ENCODE results near the gene EIF3B. TPM values are rescaled to one million over a fixed set of nuclear protein-coding genes. Genes with fewer than 3 reads are reported as not detected.

The EIF3B gene
- total RNA-seq, 3 donors from 2014 or later, result 111 to 122 (median 115) TPM

GRCh38 chr7:2362385-2363088 is 7.9 kb downstream of the EIF3B start:
- no peak for TF ChIP-seq POLR2AphosphoS5 (IDR thresholded peaks at IDR 0.05)
- Histone ChIP-seq H3K4me3 (no peak overlapping the region), H3K27ac (no peak overlapping the region), H3K36me3 (peaks cover 6% of the 10 kb centered on the region), H3K4me1 (peaks cover 0 to 4% of the 10 kb centered on the region in 2 donors), H3K27me3 (no peaks in the 10 kb centered on the region), H3K9me3 (no peaks in the 10 kb centered on the region)
- no peak for DNase-seq (ENCODE audit: low spot score in 2 of 2)
- intact Hi-C loops (cut with DNase I; ENCODE audit: low total_unique reads), result no loop called here

DNA sequence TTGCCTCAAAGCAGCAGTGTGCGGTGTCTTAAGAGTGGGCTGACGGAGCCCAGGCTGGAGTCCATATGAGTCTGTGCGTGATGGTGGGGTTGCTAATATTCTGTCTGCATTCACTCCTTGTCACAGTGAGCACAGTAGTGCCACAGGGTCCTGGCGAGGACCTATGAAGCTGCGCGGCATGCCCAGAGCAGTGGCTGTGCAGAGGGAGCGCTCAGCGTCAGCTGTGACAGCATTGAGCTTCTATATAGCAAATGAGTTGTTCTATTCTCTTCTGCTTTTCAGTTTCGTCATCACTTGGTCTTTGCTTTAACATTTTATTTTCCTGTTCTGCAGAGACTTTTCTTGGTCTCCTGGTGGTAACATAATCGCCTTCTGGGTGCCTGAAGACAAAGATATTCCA is 14.5 kb downstream of the EIF3B start:
- no peak for TF ChIP-seq POLR2AphosphoS5 (IDR thresholded peaks at IDR 0.05)
- TF ChIP-seq POLR2A (IDR thresholded peaks at IDR 0.05), result no peak
- TF ChIP-seq, protein P1, sequence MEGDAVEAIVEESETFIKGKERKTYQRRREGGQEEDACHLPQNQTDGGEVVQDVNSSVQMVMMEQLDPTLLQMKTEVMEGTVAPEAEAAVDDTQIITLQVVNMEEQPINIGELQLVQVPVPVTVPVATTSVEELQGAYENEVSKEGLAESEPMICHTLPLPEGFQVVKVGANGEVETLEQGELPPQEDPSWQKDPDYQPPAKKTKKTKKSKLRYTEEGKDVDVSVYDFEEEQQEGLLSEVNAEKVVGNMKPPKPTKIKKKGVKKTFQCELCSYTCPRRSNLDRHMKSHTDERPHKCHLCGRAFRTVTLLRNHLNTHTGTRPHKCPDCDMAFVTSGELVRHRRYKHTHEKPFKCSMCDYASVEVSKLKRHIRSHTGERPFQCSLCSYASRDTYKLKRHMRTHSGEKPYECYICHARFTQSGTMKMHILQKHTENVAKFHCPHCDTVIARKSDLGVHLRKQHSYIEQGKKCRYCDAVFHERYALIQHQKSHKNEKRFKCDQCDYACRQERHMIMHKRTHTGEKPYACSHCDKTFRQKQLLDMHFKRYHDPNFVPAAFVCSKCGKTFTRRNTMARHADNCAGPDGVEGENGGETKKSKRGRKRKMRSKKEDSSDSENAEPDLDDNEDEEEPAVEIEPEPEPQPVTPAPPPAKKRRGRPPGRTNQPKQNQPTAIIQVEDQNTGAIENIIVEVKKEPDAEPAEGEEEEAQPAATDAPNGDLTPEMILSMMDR (IDR thresholded peaks at IDR 0.05), result no peak
- H3K36me3 ChIP-seq, result peaks cover 6% of the 10 kb centered on the region
- H3K27ac ChIP-seq, result no peak overlapping the region
- peaks cover 0 to 12% of the 10 kb centered on the region in 2 donors for H3K4me1 ChIP-seq
- intact Hi-C loops (cut with DNase I; ENCODE audit: low total_unique reads), result no loop called here
- no peaks in the 10 kb centered on the region for H3K27me3 ChIP-seq
- no peak for DNase-seq (ENCODE audit: low spot score in 2 of 2)
- no peaks in the 10 kb centered on the region for H3K9me3 ChIP-seq
- H3K4me3 ChIP-seq, result no peak overlapping the region

DNA sequence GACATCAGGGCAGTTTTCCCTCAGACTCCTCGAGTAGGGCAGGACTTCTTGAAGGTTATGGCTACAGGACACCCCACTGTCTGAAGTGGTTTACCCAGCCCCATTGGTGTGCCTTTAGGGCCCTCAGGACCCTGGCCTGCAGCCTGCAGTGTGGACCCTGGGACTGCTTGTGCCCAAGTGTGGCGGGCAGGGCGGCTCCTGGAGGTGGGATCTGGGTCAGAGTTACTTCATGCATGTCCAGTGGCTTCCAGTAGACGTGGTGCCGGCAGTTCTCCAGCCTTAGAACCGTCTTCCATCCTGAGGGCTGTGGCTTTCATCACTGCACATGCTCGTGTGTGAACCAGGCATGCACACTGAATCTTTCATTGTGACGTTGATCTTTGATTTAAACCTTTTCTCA is 16.7 kb downstream of the EIF3B start:
- H3K36me3 ChIP-seq, result peaks cover 18% of the 10 kb centered on the region
- no peaks in the 10 kb centered on the region for H3K27me3 ChIP-seq
- intact Hi-C loops (cut with DNase I; ENCODE audit: low total_unique reads), result no loop called here

DNA sequence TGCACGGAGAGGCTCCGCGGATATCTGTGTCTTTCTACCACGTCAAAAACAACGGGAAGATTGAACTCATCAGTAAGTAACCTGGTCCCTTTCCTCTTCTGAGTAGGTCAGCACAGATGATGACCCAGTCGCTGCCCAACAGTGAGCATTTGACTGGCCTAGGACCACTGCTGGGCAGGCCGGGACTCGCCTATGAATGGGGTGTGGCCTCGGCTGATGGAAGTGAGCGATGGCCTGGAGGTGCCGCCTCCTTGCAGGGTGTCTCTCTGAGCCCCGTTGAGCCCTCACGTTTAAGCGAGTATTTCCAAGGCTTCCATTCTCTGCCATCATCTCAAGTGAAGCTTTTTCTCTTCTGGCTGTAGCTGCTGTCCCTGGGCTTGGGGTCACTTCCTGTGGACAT is 18.1 kb downstream of the EIF3B start:
- peaks cover 14% of the 10 kb centered on the region for H3K36me3 ChIP-seq
- intact Hi-C loops (cut with DNase I; ENCODE audit: low total_unique reads), result no loop called here
- TF ChIP-seq POLR2A (IDR thresholded peaks at IDR 0.05) (no peak), POLR2AphosphoS5 (IDR thresholded peaks at IDR 0.05) (no peak)
- TF ChIP-seq, protein P1 (IDR thresholded peaks at IDR 0.05), result no peak
- no peak for DNase-seq (ENCODE audit: low spot score in 2 of 2)
- no peak overlapping the region for H3K4me3 ChIP-seq
- H3K9me3 ChIP-seq, result no peaks in the 10 kb centered on the region
- H3K27me3 ChIP-seq, result no peaks in the 10 kb centered on the region
- H3K27ac ChIP-seq, result no peak overlapping the region
- peaks cover 0 to 12% of the 10 kb centered on the region in 2 donors for H3K4me1 ChIP-seq

More for the DNA sequence above, 16.7 kb downstream of the EIF3B start:
- Histone ChIP-seq H3K27ac (no peak overlapping the region), H3K9me3 (no peaks in the 10 kb centered on the region), H3K4me3 (no peak overlapping the region), H3K4me1 (peaks cover 0 to 12% of the 10 kb centered on the region in 2 donors)
- no peak for DNase-seq (ENCODE audit: low spot score in 2 of 2)
- TF ChIP-seq POLR2A (IDR thresholded peaks at IDR 0.05) (no peak), POLR2AphosphoS5 (IDR thresholded peaks at IDR 0.05) (no peak)
- TF ChIP-seq, protein P1 (IDR thresholded peaks at IDR 0.05), result no peak

DNA sequence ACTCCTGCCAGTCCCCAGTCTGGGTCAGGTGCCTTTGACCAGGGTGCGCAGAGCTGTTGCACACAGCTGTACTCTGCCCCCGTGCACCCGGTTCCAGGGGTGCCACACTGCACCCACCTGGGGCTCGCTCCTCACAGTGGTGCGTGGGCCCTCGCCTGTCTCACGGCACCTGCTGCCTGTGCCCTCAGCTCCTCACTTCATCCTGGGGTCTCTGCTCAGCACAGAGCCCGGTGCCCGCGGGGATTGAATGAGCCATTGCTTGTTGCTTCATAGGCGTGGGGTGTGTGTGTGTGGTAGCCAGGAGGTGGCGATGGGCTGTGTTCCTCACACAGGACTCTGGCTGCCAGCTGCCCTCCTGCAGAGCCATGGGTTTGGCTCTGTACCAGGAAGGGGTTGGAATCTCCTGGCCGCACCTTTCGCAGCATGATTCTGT is 18.5 kb downstream of the EIF3B start:
- intact Hi-C loops (cut with DNase I; ENCODE audit: low total_unique reads), result no loop called here
- no peaks in the 10 kb centered on the region for H3K9me3 ChIP-seq
- peak in 1 of 2 donors; percentile 53 for DNase-seq (ENCODE audit: low spot score in 2 of 2)
- no peak overlapping the region for H3K4me3 ChIP-seq
- no peaks in the 10 kb centered on the region for H3K27me3 ChIP-seq
- H3K36me3 ChIP-seq, result peaks cover 14% of the 10 kb centered on the region
- no peak overlapping the region for H3K27ac ChIP-seq
- H3K4me1 ChIP-seq, result peaks cover 0 to 12% of the 10 kb centered on the region in 2 donors
- TF ChIP-seq POLR2AphosphoS5 (IDR thresholded peaks at IDR 0.05) (no peak), POLR2A (IDR thresholded peaks at IDR 0.05) (no peak)
- TF ChIP-seq, protein P1 (IDR thresholded peaks at IDR 0.05), result no peak
